ENCODE measurements around the gene CCDC85C. TPM values are rescaled to one million over a fixed set of nuclear protein-coding genes. Genes with fewer than 3 reads are reported as not detected.

Gene CCDC85C
- total RNA-seq, 2 experiments from 2014 or later: 6.8 to 7.9 TPM

GRCh38 chr14:99554757-99555531, 49.1 kb downstream of the CCDC85C start:
- no peak for ATAC-seq
- Mint-ChIP-seq H3K27ac (no peak overlapping the region), H3K36me3 (ENCODE audit: low read depth) (no peaks in the 10 kb centered on the region), H3K27me3 (no peaks in the 10 kb centered on the region), H3K4me1 (ENCODE audit: low read depth) (no peaks in the 10 kb centered on the region), H3K9me3 (no peaks in the 10 kb centered on the region), H3K4me3 (no peak overlapping the region)
- POLR2A ChIA-PET: no interaction called here
- CTCF ChIA-PET: no interaction called here
- DNase-seq: no peak
- no peak for TF ChIP-seq CTCF (IDR thresholded peaks at IDR 0.05)
- intact Hi-C loops (cut with micrococcal nuclease): no loop called here

GRCh38 chr14:99554184-99554583, 49.8 kb downstream of the CCDC85C start:
- Mint-ChIP-seq H3K36me3 (ENCODE audit: low read depth) (no peaks in the 10 kb centered on the region), H3K4me3 (no peak overlapping the region), H3K4me1 (ENCODE audit: low read depth) (no peaks in the 10 kb centered on the region), H3K27me3 (no peaks in the 10 kb centered on the region), H3K27ac (no peak overlapping the region), H3K9me3 (no peaks in the 10 kb centered on the region)
- ChIA-PET POLR2A (no interaction called here), CTCF (no interaction called here)
- no peak for TF ChIP-seq CTCF (IDR thresholded peaks at IDR 0.05)
- ATAC-seq: no peak
- intact Hi-C loops (cut with micrococcal nuclease): no loop called here
- DNase-seq: no peak

- Mint-ChIP-seq H3K4me3 (no peak overlapping the region), H3K9me3 (no peaks in the 10 kb centered on the region), H3K27me3 (no peaks in the 10 kb centered on the region), H3K4me1 (ENCODE audit: low read depth) (no peaks in the 10 kb centered on the region), H3K27ac (no peak overlapping the region), H3K36me3 (ENCODE audit: low read depth) (no peaks in the 10 kb centered on the region)
- ChIA-PET POLR2A (no interaction called here), CTCF (no interaction called here)
- ATAC-seq (no peak), DNase-seq (no peak)
- intact Hi-C loops (cut with micrococcal nuclease): no loop called here
- TF ChIP-seq CTCF (IDR thresholded peaks at IDR 0.05): no peak
These were observed 51.3 kb downstream of the CCDC85C start for GRCh38 chr14:99552572-99553216.

- intact Hi-C loops (cut with micrococcal nuclease): no loop called here
- Mint-ChIP-seq H3K4me3 (no peak overlapping the region), H3K36me3 (ENCODE audit: low read depth) (no peaks in the 10 kb centered on the region), H3K27ac (no peak overlapping the region), H3K9me3 (no peaks in the 10 kb centered on the region), H3K4me1 (ENCODE audit: low read depth) (no peaks in the 10 kb centered on the region), H3K27me3 (no peaks in the 10 kb centered on the region)
- DNase-seq (no peak), ATAC-seq (no peak)
- ChIA-PET CTCF (no interaction called here), POLR2A (no interaction called here)
- no peak for TF ChIP-seq CTCF (IDR thresholded peaks at IDR 0.05)
These were observed 51.9 kb downstream of the CCDC85C start for GRCh38 chr14:99552021-99552553.
